MM.1S (cell line): Measurements from ENCODE around the gene SNX30.

Experiments
- DNase-seq: peaks from one replicate; pipeline ENCODE4 v3.0.0-alpha.2; 2015
- H2AFZ ChIP-seq: fragments of 300-600 bp; sonication (generic); 2 replicates; pipeline ENCODE4 v1.6.0; 2016; ENCODE audit warnings: antibody characterized with exemption, low read length
- H3F3A ChIP-seq: fragments of 300-600 bp; sonication (generic); 2 replicates; pipeline ENCODE4 v1.6.1; 2016; ENCODE audit warnings: mild to moderate bottlenecking, antibody characterized with exemption, low read length, moderate library complexity, mixed read lengths; ENCODE audit not compliant: insufficient read depth
- H3K27ac ChIP-seq: fragments of 300-600 bp; sonication (generic); 2 replicates; pipeline ENCODE4 v1.5.1; 2016; ENCODE audit warnings: mild to moderate bottlenecking, low read length
- H3K27me3 ChIP-seq: fragments of 300-600 bp; sonication (generic); replicated peaks from 2 replicates; pipeline ENCODE4 v1.6.0; 2016; ENCODE audit warnings: low read length; ENCODE audit not compliant: insufficient read depth
- H3K36me3 ChIP-seq: fragments of 300-600 bp; sonication (generic); replicated peaks from 2 replicates; pipeline ENCODE4 v1.6.1; 2016; ENCODE audit warnings: mild to moderate bottlenecking, low read length, mixed read lengths; ENCODE audit not compliant: insufficient read depth
- H3K4me1 ChIP-seq: fragments of 300-600 bp; sonication (generic); 2 replicates; pipeline ENCODE4 v1.6.1; 2016; ENCODE audit warnings: low read length, mixed read lengths
- H3K4me2 ChIP-seq: fragments of 300-600 bp; sonication (generic); 2 replicates; pipeline ENCODE4 v1.6.0; 2016; ENCODE audit warnings: low read depth, low read length
- H3K4me3 ChIP-seq: fragments of 300-600 bp; sonication (generic); 2 replicates; pipeline ENCODE4 v1.5.1; 2016; ENCODE audit warnings: low read length, mixed read lengths
- H3K79me2 ChIP-seq: fragments of 300-600 bp; sonication (generic); 2 replicates; pipeline ENCODE4 v1.6.1; 2016; ENCODE audit warnings: mixed run types, low read length, mixed read lengths
- H3K9ac ChIP-seq: fragments of 300-600 bp; sonication (generic); 2 replicates; pipeline ENCODE4 v1.6.1; 2016; ENCODE audit warnings: low read length, mixed read lengths
- H3K9me2 ChIP-seq: fragments of 300-600 bp; sonication (generic); replicated peaks from 2 replicates; pipeline ENCODE4 v1.6.1; 2016; ENCODE audit warnings: mild to moderate bottlenecking, low read length, mixed read lengths; ENCODE audit not compliant: insufficient read depth
- H3K9me3 ChIP-seq: fragments of 300-600 bp; sonication (generic); replicated peaks from 2 replicates; pipeline ENCODE4 v1.6.1; 2016; ENCODE audit warnings: mild to moderate bottlenecking, low read length, mixed read lengths; ENCODE audit not compliant: insufficient read depth
- H4K20me1 ChIP-seq: fragments of 300-600 bp; sonication (generic); 2 replicates; pipeline ENCODE4 v1.6.1; 2016; ENCODE audit warnings: mild to moderate bottlenecking, low read length, moderate library complexity, mixed read lengths; ENCODE audit not compliant: insufficient read depth
- EZH2 ChIP-seq: fragments of 300-600 bp; sonication (generic); optimal IDR thresholded peaks from 2 replicates; pipeline ENCODE3; 2017; ENCODE audit warnings: low read depth, mild to moderate bottlenecking, antibody characterized with exemption, low read length, mixed read lengths
- EZH2phosphoT487 ChIP-seq: fragments of 300-600 bp; sonication (generic); IDR thresholded peaks from 2 replicates; pipeline ENCODE4 v1.6.1; 2018; ENCODE audit warnings: antibody characterized with exemption, low read length
- TF ChIP-seq, protein P1 (sequence below): fragments of 300-600 bp; sonication (generic); IDR thresholded peaks from 2 replicates; pipeline ENCODE4 v1.5.1; 2016; ENCODE audit warnings: antibody characterized with exemption, low read length, mixed read lengths

SNX30 gene

GRCh38 chr9:112900488-112900887 is 149.9 kb downstream of the SNX30 start:
- H3K9me3 ChIP-seq: no peaks in the 10 kb centered on the region
- no peak overlapping the region for H3K4me2 ChIP-seq
- DNase-seq: no peak
- H2AFZ ChIP-seq: no peak overlapping the region
- H4K20me1 ChIP-seq: no peaks in the 10 kb centered on the region
- no peaks in the 10 kb centered on the region for H3K36me3 ChIP-seq
- TF ChIP-seq EZH2 (no peak), EZH2phosphoT487 (no peak)
- TF ChIP-seq, protein P1, sequence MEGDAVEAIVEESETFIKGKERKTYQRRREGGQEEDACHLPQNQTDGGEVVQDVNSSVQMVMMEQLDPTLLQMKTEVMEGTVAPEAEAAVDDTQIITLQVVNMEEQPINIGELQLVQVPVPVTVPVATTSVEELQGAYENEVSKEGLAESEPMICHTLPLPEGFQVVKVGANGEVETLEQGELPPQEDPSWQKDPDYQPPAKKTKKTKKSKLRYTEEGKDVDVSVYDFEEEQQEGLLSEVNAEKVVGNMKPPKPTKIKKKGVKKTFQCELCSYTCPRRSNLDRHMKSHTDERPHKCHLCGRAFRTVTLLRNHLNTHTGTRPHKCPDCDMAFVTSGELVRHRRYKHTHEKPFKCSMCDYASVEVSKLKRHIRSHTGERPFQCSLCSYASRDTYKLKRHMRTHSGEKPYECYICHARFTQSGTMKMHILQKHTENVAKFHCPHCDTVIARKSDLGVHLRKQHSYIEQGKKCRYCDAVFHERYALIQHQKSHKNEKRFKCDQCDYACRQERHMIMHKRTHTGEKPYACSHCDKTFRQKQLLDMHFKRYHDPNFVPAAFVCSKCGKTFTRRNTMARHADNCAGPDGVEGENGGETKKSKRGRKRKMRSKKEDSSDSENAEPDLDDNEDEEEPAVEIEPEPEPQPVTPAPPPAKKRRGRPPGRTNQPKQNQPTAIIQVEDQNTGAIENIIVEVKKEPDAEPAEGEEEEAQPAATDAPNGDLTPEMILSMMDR: no peak
- H3K27me3 ChIP-seq: peaks cover 17% of the 10 kb centered on the region
- no peak overlapping the region for H3K27ac ChIP-seq
- H3K79me2 ChIP-seq: no peaks in the 10 kb centered on the region
- peaks cover 4% of the 10 kb centered on the region; the same call in 1 of the 2 replicates for H3F3A ChIP-seq
- peaks cover 8% of the 10 kb centered on the region for H3K4me1 ChIP-seq
- H3K9me2 ChIP-seq: no peaks in the 10 kb centered on the region
- no peak overlapping the region for H3K9ac ChIP-seq
- H3K4me3 ChIP-seq: no peak overlapping the region

- Histone ChIP-seq H2AFZ (no peak overlapping the region), H3K4me1 (peaks cover 6% of the 10 kb centered on the region), H3K27ac (no peak overlapping the region), H3K4me3 (no peak overlapping the region), H3K9ac (no peak overlapping the region), H3F3A (peaks cover 4% of the 10 kb centered on the region; the same call in 1 of the 2 replicates), H3K9me2 (no peaks in the 10 kb centered on the region), H3K36me3 (no peaks in the 10 kb centered on the region), H3K9me3 (no peaks in the 10 kb centered on the region), H4K20me1 (no peaks in the 10 kb centered on the region), H3K4me2 (no peak overlapping the region), H3K27me3 (peaks cover 17% of the 10 kb centered on the region), H3K79me2 (no peaks in the 10 kb centered on the region)
- DNase-seq: no peak
- TF ChIP-seq, protein P1: no peak
- TF ChIP-seq EZH2phosphoT487 (no peak), EZH2 (no peak)
Observed at GRCh38 chr9:112900901-112901300, 150.3 kb downstream of the SNX30 start.

GRCh38 chr9:112905084-112905483 is 154.5 kb downstream of the SNX30 start:
- Histone ChIP-seq H3K4me1 (no peaks in the 10 kb centered on the region), H3K9me3 (no peaks in the 10 kb centered on the region)

More at GRCh38 chr9:112905084-112905483, 154.5 kb downstream of the SNX30 start:
- peaks cover 5% of the 10 kb centered on the region; the same call in 1 of the 2 replicates for H3K27me3 ChIP-seq
- no peaks in the 10 kb centered on the region for H3K79me2 ChIP-seq
- H3K4me3 ChIP-seq: no peak overlapping the region
- no peak overlapping the region for H3K27ac ChIP-seq
- no peaks in the 10 kb centered on the region for H3F3A ChIP-seq
- no peaks in the 10 kb centered on the region for H3K9me2 ChIP-seq
- no peaks in the 10 kb centered on the region for H3K36me3 ChIP-seq
- no peak overlapping the region for H3K9ac ChIP-seq
- no peak for DNase-seq
- no peaks in the 10 kb centered on the region for H4K20me1 ChIP-seq
- H3K4me2 ChIP-seq: no peak overlapping the region
- no peak for TF ChIP-seq EZH2phosphoT487
- TF ChIP-seq, protein P1: no peak
- TF ChIP-seq EZH2: no peak
- H2AFZ ChIP-seq: no peak overlapping the region
